Transverse colon (tissue), 4 donors: ENCODE data around the gene INSRR. TPM values are rescaled to one million over a fixed set of nuclear protein-coding genes. Genes with fewer than 3 reads are reported as not detected.

Experiments used
- DNase-seq: peaks from one replicate; pipeline ENCODE4 v3.0.0-alpha.2; 2019
- H3K27ac ChIP-seq, 4 donors: fragments of 200-600 bp; sonication (generic); 2 replicates each; pipeline ENCODE4 v1.5.1; 2016 to 2018; ENCODE audit warnings: inconsistent platforms in 4 of 4
- H3K27me3 ChIP-seq: fragments of 200-600 bp; sonication (generic); 2 replicates; pipeline ENCODE4 v1.5.1; 2017; ENCODE audit warnings: inconsistent platforms
- H3K36me3 ChIP-seq, 4 donors: fragments of 200-600 bp; sonication (generic); 2 replicates each; pipeline ENCODE4 v1.5.1; 2017 to 2019; ENCODE audit warnings: inconsistent platforms in 4 of 4
- H3K4me1 ChIP-seq, 4 donors: fragments of 200-600 bp; sonication (generic); 2 replicates each; pipeline ENCODE4 v1.5.1; 2017 to 2020; ENCODE audit warnings: inconsistent platforms in 4 of 4
- H3K4me3 ChIP-seq, 4 donors: fragments of 200-600 bp; sonication (generic); 1 replicate in 1 of 4; 2 replicates in 3 of 4; pipeline versions ENCODE4 v1.5.1 to v1.6.1; 2017 to 2019; ENCODE audit warnings: inconsistent platforms in 4 of 4
- H3K9me3 ChIP-seq, 2 donors: fragments of 200-600 bp; sonication (generic); 2 replicates each; pipeline ENCODE4 v1.5.1; 2017 to 2019; ENCODE audit warnings: inconsistent platforms in 2 of 2
- EP300 ChIP-seq: sonication (generic); formaldehyde crosslinking; IDR thresholded peaks from one replicate; pipeline ENCODE4 v1.6.1; 2017; ENCODE audit warnings: antibody characterized with exemption, low read depth
- POLR2A ChIP-seq: fragments of 450-650 bp; IDR thresholded peaks from one replicate; pipeline ENCODE4 v1.6.1; 2016; ENCODE audit warnings: antibody characterized with exemption, mild to moderate bottlenecking, moderate library complexity
- POLR2AphosphoS5 ChIP-seq, 3 donors: sonication (generic); formaldehyde crosslinking; IDR thresholded peaks; one replicate each; pipeline ENCODE4 v1.6.1; 2016; ENCODE audit warnings: antibody characterized with exemption in 3 of 3
- WGBS, 2 donors: methylation state at CpG; one replicate each; pipeline ENCODE4 v1.1.5; 2018; ENCODE audit warnings: low coverage in 1 of 2; 5-methylcytosine and 5-hydroxymethylcytosine counted together
- in situ Hi-C, 4 donors: fragments of 200-750 bp; cut with MboI; loops; one replicate each; pipeline versions ENCODE4 v1.15.0 to v1.15.1; 2017; ENCODE audit warnings: low sequenced_read_pairs in 3 of 4, low pct_ligation_motif_present in 1 of 4, low pct_unique_long_range_greater_than_20kb in 1 of 4
- intact Hi-C: fragments of 100-400 bp; cut with DNase I; formaldehyde crosslinking; loops from one replicate; pipeline ENCODE4 v1.15.1; 2023; ENCODE audit warnings: low total_unique reads
- total RNA-seq, 4 donors: library from RNA; depleted of rRNA; stranded (reverse); fragments of >200 nt; gene quantifications; one replicate each; pipeline ENCODE4 v1.1.0, GENCODE V29; 2016
- TF ChIP-seq, protein P1 (sequence below), 5 experiments: fragments of 200-600 bp in 3 of 5; fragments of 450-650 bp in 2 of 5; sonication (generic) in 3 of 5; IDR thresholded peaks; 1 replicate in 2 of 5; 2 replicates in 3 of 5; pipeline ENCODE4 v1.5.1; 2016 to 2017; ENCODE audit warnings: antibody characterized with exemption in 5 of 5, inconsistent platforms in 3 of 5, mild to moderate bottlenecking in 2 of 5, moderate library complexity in 1 of 5

Gene INSRR
- total RNA-seq, 4 donors from 2014 or later: not detected

DNA sequence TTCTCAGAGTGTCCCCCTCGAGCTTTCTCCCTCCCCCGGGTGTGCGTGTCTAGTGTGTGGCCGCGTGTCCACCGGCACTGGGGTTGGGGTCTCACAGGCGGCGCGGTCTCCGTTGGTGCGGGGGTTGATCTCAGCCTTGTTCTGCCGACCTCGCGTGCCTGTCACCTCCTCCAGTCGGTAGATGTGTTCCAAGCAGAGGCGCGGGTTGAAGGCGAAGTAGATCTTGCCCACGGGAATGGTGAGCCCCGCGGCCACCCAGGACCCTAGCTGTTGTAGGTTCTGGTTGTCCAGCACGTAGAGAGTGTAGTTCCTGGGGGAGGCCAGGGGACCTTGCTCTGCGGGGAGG lies 9.8 kb downstream of the INSRR start:
- whole genome bisulfite sequencing, 2 donors: 48% methylated on average over 22 of the region's 23 CpGs; no CpG with 5 or more reads in 1 of the 2 donors
- intact Hi-C loops: no loop called here
- in situ Hi-C loops: no loop called here
- TF ChIP-seq POLR2A (no peak), EP300 (no peak), POLR2AphosphoS5 (IDR thresholded peaks at IDR 0.05) (no peak)
- TF ChIP-seq, protein P1, sequence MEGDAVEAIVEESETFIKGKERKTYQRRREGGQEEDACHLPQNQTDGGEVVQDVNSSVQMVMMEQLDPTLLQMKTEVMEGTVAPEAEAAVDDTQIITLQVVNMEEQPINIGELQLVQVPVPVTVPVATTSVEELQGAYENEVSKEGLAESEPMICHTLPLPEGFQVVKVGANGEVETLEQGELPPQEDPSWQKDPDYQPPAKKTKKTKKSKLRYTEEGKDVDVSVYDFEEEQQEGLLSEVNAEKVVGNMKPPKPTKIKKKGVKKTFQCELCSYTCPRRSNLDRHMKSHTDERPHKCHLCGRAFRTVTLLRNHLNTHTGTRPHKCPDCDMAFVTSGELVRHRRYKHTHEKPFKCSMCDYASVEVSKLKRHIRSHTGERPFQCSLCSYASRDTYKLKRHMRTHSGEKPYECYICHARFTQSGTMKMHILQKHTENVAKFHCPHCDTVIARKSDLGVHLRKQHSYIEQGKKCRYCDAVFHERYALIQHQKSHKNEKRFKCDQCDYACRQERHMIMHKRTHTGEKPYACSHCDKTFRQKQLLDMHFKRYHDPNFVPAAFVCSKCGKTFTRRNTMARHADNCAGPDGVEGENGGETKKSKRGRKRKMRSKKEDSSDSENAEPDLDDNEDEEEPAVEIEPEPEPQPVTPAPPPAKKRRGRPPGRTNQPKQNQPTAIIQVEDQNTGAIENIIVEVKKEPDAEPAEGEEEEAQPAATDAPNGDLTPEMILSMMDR (IDR thresholded peaks at IDR 0.05): no peak
- Histone ChIP-seq H3K4me3 (no peak overlapping the region), H3K27me3 (peaks cover 60% of the 10 kb centered on the region), H3K9me3 (no peaks in the 10 kb centered on the region), H3K4me1 (peaks cover 0 to 20% (median 6%) of the 10 kb centered on the region in 4 donors), H3K27ac (no peak overlapping the region), H3K36me3 (no peaks in the 10 kb centered on the region)
- DNase-seq: no peak

DNA sequence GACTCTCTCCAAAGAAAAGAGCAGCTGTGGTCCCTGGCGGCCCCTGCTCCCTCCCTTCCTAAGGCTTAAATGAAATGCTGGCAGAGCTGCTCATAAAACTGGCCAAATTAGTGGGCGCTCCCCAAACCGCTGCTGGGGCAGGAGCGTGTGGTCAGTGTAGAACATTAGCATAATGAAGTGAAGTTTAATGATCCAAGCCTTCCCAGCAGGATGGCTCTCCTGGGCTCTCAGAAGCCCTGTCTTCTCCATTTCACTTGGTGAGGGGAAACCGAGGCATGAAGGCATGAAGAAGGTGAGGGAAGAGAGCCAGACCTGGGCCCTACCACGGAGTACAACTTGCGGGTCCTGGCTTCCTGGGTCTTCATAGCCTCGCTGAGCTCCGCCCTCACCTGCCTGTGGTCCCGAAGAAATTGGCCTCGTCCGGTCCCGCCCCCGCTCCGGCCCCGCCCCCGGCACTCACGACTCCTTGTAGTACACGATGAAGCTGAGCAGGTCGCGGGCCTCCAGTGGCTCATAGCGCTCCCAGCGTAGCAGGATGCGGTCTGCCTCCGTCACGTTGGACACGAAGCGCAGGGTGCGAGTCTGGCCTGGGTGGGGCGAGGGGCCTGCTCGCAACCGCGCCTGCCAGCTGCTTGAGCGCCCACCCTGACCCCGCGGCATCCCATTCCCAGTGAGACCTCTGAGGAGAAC lies 10.3 kb downstream of the INSRR start:
- Histone ChIP-seq H3K36me3 (no peaks in the 10 kb centered on the region), H3K27ac (no peak overlapping the region), H3K27me3 (peaks cover 66% of the 10 kb centered on the region), H3K9me3 (no peaks in the 10 kb centered on the region), H3K4me3 (no peak overlapping the region), H3K4me1 (peaks cover 0 to 20% (median 6%) of the 10 kb centered on the region in 4 donors)
- intact Hi-C loops: no loop called here
- in situ Hi-C loops: no loop called here
- TF ChIP-seq, protein P1 (IDR thresholded peaks at IDR 0.05): no peak
- no peak for TF ChIP-seq POLR2AphosphoS5 (IDR thresholded peaks at IDR 0.05)
- TF ChIP-seq POLR2A: no peak
- TF ChIP-seq EP300: no peak
- peak; percentile 65 for DNase-seq
- WGBS, 2 donors: 20 to 23% methylated on average over 1 to 21 of the region's 36 CpGs

- intact Hi-C loops (no loop called here), in situ Hi-C loops (no loop called here)
- Histone ChIP-seq H3K4me1 (peaks cover 0 to 20% (median 6%) of the 10 kb centered on the region in 4 donors), H3K36me3 (no peaks in the 10 kb centered on the region), H3K27ac (no peak overlapping the region), H3K9me3 (no peaks in the 10 kb centered on the region), H3K4me3 (no peak overlapping the region), H3K27me3 (peaks cover 73% of the 10 kb centered on the region)
- 20 to 79% methylated on average over 1 to 7 of the region's 7 CpGs for WGBS, 2 donors
- DNase-seq: no peak
- no peak for TF ChIP-seq EP300
- no peak for TF ChIP-seq POLR2A
- TF ChIP-seq, protein P1 (IDR thresholded peaks at IDR 0.05): no peak
Measured at GRCh38 chr1:156847591-156848460, 11.1 kb downstream of the INSRR start.

DNA sequence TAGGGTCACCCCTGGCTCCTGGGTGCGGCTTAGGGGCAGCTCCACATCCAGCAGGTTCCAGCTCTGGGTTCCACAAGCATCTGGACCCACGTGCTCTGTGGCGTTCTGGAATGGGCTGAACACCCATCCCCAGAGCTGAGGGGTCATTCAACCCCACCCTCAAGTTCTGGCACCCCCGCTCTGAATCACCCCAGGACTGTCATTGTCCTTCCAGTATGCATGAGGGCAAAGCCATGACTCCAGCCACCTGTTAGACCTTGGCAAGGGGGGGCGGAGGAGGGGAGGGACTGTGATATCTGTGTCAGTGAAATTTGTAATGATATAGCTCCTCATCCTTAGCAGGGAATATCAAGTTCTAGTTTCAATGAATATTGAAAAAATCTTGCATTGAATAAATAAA lies 12.3 kb downstream of the INSRR start:
- no peaks in the 10 kb centered on the region for H3K9me3 ChIP-seq
- in situ Hi-C loops: no loop called here
- H3K36me3 ChIP-seq: no peaks in the 10 kb centered on the region
- no peak for DNase-seq
- 97% methylated on average over 4 of the region's 5 CpGs; no CpG with 5 or more reads in 1 of the 2 donors for WGBS, 2 donors
- peaks cover 79% of the 10 kb centered on the region for H3K27me3 ChIP-seq
- peaks cover 0 to 15% (median 6%) of the 10 kb centered on the region in 4 donors for H3K4me1 ChIP-seq
- no peak overlapping the region for H3K27ac ChIP-seq
- no peak overlapping the region for H3K4me3 ChIP-seq
- intact Hi-C loops: no loop called here
- TF ChIP-seq POLR2A (no peak), EP300 (no peak), POLR2AphosphoS5 (IDR thresholded peaks at IDR 0.05) (no peak)
- TF ChIP-seq, protein P1 (IDR thresholded peaks at IDR 0.05): no peak
